OCI-LY3 (cell line): ENCODE measurements around the gene MAX.

Experiments
- CTCF ChIP-seq: fragments of 200-600, 300-600 bp; sonication (generic); IDR thresholded peaks from 2 replicates; pipeline ENCODE4 v1.5.1; 2014; ENCODE audit warnings: antibody characterized with exemption, low read length, low read depth
- EZH2phosphoT487 ChIP-seq: fragments of 200-600 bp; shearing (Covaris generic); IDR thresholded peaks from 2 replicates; pipeline ENCODE4 v1.6.1; 2018; ENCODE audit warnings: antibody characterized with exemption, mixed run types, low read depth

GRCh38 chr14:65151609-65151956 is 49.3 kb upstream of the MAX start:
- TF ChIP-seq CTCF (no peak), EZH2phosphoT487 (no peak)
